Caki2 (cell line): ENCODE measurements around the gene NPFFR1. TPM values are rescaled to one million over a fixed set of nuclear protein-coding genes. Genes with fewer than 3 reads are reported as not detected.
"Not testable (repeated sequence)": the region's sequence is repeated elsewhere in the genome, so short reads cannot be mapped to it uniquely, and the experiment has no call there.

Experiments used
- DNase-seq: peaks from one replicate; pipeline ENCODE4 v3.0.0-alpha.2; 2015; ENCODE audit warnings: low read depth
- in situ Hi-C: cut with HindIII; loops from 2 replicates; pipeline ENCODE4 v1.10.0; 2016; ENCODE audit warnings: low sequenced_read_pairs, low pct_unique_long_range_greater_than_20kb, mixed read lengths
- total RNA-seq: library from RNA; depleted of rRNA; stranded (reverse); fragments of >200 nt; shearing (Covaris generic); gene quantifications from 2 replicates; pipeline ENCODE4 v1.2.3, GENCODE V29; 2014; ENCODE audit warnings: low replicate concordance

NPFFR1 gene
- total RNA-seq, 1 experiment from 2014 or later = not detected

- DNase-seq, in situ Hi-C loops: not testable (repeated sequence)
Observed at GRCh38 chr10:70239077-70239976, 44.5 kb downstream of the NPFFR1 start.

- DNase-seq, in situ Hi-C loops: not testable (repeated sequence)
Observed at GRCh38 chr10:70237958-70238536, 45.8 kb downstream of the NPFFR1 start.

GRCh38 chr10:70234668-70235447 lies 48.9 kb downstream of the NPFFR1 start:
- in situ Hi-C loops = no loop called here
- no peak for DNase-seq

- DNase-seq = no peak
- in situ Hi-C loops = no loop called here
Observed at GRCh38 chr10:70233939-70234300, 49.9 kb downstream of the NPFFR1 start.

DNA sequence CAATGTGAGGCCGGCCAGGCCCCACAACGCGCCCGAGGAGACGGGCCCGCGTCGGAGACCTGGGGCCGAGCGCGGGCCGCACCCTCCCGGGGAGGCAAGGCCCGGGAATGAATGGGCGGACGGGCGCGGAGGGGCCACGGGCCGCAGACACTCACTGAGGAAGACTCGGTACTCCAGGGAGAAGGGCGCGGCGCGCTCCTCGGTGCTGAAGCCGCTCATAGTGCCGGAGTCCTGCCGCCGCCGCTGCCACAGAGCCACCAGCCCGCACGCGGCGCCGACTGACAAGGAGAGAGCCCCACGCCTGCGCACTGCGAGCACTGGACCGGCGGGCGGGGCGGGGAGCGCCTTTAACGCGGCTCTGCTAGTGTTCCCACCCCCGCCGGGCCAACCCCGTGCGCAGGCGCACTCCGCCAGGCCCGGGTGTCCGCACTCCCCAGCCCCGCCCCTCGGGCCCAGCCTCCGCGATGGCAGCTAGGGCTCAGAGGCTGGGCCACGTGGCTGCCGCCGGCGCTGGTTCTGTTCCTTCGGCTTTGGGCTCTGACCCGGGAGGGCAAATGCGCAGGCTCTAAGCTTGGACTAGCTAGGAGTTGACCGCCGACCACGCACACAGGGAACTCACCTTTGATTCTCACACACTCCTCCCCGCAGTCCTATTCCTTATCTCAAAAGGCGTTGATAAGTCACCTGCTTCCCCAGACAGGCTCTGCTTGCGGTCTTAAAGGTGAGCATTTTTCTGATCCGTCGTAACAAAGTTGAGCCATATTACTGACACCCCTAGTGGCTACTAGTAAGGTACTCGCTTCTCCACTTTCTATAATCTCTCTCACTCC lies 50.5 kb downstream of the NPFFR1 start, which contains the start of gene PPA1:
Gene PPA1 (minus strand): TSS at position 321 of the 830 bp plus-strand sequence. CDS start 102 bp downstream, at position 219.
- peak; percentile 89 for DNase-seq
- in situ Hi-C loops = no loop called here

DNA sequence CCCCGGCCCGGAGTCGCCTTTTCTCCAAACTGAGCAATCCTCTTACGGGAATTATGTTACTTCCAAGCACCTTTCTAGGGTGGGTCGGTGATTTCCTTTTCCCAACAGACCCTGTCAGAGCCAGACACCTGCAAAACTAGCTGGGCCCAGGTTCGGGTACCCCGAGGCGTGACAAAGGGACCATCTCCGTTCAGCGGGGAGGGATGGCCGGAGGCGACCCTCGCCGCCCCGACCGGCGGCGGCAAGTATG lies 51.0 kb downstream of the NPFFR1 start:
- in situ Hi-C loops = no loop called here
- DNase-seq = no peak

DNA sequence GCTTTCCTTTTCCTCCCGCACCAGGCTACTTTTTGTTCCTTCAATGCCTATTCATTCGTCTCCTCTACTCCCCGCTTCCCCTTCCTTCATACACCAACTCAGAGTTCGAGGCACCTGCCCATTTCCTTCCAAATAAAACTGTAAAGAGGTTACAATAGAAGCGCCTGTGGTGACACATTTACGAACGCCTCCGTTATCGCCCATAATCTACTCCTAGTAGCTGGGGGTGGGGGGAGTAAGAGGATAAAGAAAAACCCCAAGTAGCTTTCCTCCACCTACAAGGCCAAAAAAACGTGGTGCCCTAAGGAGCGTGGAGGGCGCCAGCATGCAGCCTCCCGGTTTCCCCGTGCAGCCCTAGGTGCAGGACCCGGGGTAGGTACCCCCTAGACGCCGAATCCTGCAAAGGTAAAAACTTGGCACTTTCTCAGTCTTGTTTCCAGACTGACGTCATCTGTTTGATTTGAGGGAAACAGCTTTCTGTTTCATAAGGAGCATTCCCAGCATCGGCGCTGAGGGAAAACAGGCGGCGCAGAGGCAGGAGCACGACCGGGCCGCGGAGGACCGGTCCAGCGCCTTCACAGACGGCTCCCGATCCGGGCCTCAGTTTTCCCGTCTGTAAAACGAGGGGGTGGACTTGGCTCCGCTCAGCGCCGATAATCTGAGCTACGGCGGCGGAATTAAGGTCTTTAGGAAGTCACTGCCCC lies 51.5 kb downstream of the NPFFR1 start:
- DNase-seq = peak; percentile 42
- in situ Hi-C loops = no loop called here

GRCh38 chr10:70228491-70228890 lies 55.3 kb downstream of the NPFFR1 start:
- in situ Hi-C loops = no loop called here
- DNase-seq = no peak

GRCh38 chr10:70227548-70228320 lies 56.1 kb downstream of the NPFFR1 start:
- in situ Hi-C loops = no loop called here
- DNase-seq = peak; percentile 60

DNA sequence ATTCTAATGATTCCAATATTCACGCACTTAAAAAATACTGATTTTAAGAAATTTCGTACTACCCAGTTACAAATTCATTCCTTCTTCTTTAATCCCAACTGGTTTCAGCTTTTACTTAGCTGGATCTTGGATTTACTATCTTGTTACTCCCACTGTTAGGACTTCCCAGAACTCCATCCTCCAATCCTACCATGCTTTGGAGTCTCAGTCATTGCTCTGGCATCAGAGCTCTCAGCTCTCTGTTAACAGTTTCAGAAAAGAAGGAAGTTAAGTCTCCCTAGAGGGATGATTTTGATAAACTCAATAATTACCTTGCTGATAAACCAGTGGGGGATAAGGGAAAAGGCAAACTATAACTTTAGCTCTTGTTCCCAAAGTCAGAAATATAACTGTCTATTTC lies 60.1 kb downstream of the NPFFR1 start:
- DNase-seq = no peak
- in situ Hi-C loops = no loop called here

DNA sequence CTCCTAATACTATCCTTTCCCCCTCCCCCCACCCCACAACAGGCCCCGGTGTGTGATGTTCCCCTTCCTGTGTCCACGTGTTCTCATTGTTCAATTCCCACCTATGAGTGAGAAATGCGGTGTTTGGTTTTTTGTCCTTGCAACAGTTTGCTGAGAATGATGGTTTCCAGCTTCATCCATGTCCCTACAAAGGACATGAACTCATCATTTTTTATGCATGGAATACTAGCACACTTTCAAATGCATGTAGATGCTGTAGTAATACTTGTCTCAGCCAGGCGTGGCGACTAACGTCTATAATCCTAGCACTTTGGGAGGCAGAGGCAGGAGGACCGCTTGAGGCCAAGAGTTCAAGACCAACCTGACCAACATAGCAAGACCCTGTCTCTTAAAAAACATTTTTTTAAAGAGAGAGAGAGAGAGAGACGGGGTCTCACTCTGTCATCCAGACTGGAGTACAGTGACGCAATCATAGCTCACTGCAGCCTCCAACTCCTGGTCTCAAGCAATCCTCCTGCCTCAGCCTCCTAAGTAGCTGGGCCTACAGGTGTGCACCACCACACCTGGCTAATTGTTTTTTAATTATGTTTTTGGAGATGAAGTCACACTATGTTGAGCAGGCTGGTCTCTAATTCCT lies 60.9 kb downstream of the NPFFR1 start:
- DNase-seq, in situ Hi-C loops: not testable (repeated sequence)

GRCh38 chr10:70222340-70222794 lies 61.4 kb downstream of the NPFFR1 start:
- in situ Hi-C loops = no loop called here
- no peak for DNase-seq

DNA sequence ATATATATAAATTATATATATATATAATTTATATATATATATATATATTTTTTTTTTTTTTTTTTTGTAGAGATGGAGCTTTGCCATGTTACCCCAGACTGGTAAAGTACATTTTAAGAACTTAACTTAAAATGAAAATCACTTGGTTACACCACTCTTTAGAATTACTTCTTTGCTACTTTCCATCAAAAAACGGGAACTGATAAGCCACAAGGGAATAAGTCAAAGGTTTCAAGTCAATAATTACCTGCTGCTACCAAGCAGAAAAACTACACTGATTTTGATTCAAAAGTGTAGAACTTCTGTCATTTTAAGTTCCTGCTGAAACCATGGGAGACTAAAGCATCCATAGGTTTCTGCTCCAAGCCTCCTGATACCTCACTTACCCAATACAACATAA lies 62.8 kb downstream of the NPFFR1 start:
- in situ Hi-C loops = no loop called here

DNA sequence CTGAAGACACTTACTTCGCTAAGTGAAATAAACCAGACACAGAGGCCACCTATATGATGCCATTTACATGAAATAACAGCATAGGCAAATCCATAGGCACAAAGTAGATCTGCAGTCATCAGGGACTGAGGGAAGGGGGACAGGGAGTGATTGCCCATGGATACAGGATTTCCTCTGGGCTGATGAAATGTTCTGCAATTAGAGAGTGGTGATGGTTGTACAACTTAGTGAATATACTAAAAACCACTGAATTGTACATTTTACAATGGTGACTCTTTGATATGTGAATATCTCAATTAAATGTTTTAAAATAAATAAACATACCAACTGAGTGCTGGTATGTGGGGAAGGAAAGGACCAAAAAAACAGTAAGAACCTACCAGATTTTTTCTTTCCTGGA lies 70.9 kb downstream of the NPFFR1 start:
- in situ Hi-C loops = no loop called here
- DNase-seq = no peak

More for the DNA sequence above, 62.8 kb downstream of the NPFFR1 start:
- no peak for DNase-seq

GRCh38 chr10:70212277-70212676 lies 71.5 kb downstream of the NPFFR1 start:
- in situ Hi-C loops = no loop called here

DNA sequence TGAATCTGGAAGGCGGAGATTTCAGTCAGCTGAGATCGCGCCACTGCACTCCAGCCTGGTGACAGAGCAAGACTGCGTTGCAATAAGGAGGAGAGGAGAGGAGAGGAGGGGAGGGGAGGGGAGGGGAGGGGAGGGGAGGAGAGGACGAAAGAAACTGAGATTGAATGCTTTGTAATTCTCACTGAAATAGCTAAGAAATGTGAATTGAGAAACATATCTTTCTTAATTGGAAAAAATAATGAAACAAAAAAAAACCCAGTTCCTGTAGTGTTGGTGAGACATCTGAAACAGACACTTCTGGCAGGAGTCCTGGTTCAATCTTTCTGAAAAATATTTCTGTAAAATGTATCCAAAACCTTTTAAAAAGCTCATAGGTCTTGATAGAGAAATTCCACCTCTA lies 77.0 kb downstream of the NPFFR1 start:
- in situ Hi-C loops = no loop called here
- DNase-seq = no peak

More at GRCh38 chr10:70212277-70212676, 71.5 kb downstream of the NPFFR1 start:
- DNase-seq = no peak

DNA sequence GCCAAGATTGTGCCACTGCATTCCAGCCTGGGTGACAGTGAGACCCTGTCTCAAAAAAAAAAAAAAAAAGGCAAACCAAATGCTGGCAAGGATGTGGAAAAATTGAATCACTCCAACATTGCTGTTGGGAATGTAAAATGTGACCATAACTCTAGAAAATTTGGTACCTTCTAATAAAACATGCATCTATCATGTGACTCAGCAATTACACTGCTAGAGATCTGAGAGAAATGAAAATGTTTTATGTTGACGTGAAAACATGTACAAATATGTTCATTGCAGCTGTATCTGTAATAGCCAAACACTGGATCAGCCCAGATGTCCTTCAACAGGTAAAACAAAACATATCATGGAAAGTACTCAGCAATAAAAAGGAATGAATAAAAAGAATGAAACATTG lies 82.7 kb downstream of the NPFFR1 start:
- in situ Hi-C loops = no loop called here
- DNase-seq = no peak
